Effector memory CD4-positive, alpha-beta T cell (primary cell): ENCODE data around the gene MZF1.
"Not testable (repeated sequence)": the region's sequence is repeated elsewhere in the genome, so short reads cannot be mapped to it uniquely, and the experiment has no call there.

Source experiments
- DNase-seq, 3 donors: peaks; one replicate each; pipeline ENCODE4 v3.0.0-alpha.2; 2020
- H3K27ac ChIP-seq: 2 replicates; pipeline ENCODE4 v1.7.0; 2013; ENCODE audit warnings: mild to moderate bottlenecking, low read length, moderate library complexity; ENCODE audit not compliant: insufficient read depth, poor library complexity, severe bottlenecking
- H3K27me3 ChIP-seq: replicated peaks from 2 replicates; pipeline ENCODE4 v1.7.0; 2013; ENCODE audit warnings: mild to moderate bottlenecking, low read length; ENCODE audit not compliant: insufficient read depth, control insufficient read depth, poor library complexity, severe bottlenecking
- H3K36me3 ChIP-seq: 2 replicates; pipeline ENCODE4 v1.7.0; 2013; ENCODE audit warnings: mild to moderate bottlenecking, low read length, moderate library complexity; ENCODE audit not compliant: control insufficient read depth, insufficient read depth
- H3K4me1 ChIP-seq: 2 replicates; pipeline ENCODE4 v1.7.0; 2013; ENCODE audit warnings: low read length, mild to moderate bottlenecking; ENCODE audit not compliant: control insufficient read depth, insufficient read depth, poor library complexity, severe bottlenecking
- H3K4me3 ChIP-seq: 2 replicates; pipeline ENCODE4 v1.7.0; 2013; ENCODE audit warnings: low read length, low read depth, mild to moderate bottlenecking; ENCODE audit not compliant: insufficient read depth, poor library complexity, severe bottlenecking
- H3K9me3 ChIP-seq: 2 replicates; pipeline ENCODE4 v1.7.0; 2013; ENCODE audit warnings: mild to moderate bottlenecking, low read length, moderate library complexity; ENCODE audit not compliant: control insufficient read depth
- total RNA-seq, 3 donors: gene quantifications; one replicate each; lab custom pipeline; 2026; lab: John Stamatoyannopoulos, UW

The MZF1 gene
- total RNA-seq = 23.2 to 45.1 (median 32.4) reads per million in 3 donors

GRCh38 chr19:58572818-58573657 is at the start of gene MZF1:
TSS of gene MZF1 (minus strand) at chr19:58573335. CDS start at chr19:58571389, 1,946 bp downstream.
- Histone ChIP-seq H3K27ac (peak within 1 kb of the TSS; percentile 99), H3K36me3 (peaks cover 4% of the 10 kb centered on the region)
- peak; percentile 100 for DNase-seq

DNA sequence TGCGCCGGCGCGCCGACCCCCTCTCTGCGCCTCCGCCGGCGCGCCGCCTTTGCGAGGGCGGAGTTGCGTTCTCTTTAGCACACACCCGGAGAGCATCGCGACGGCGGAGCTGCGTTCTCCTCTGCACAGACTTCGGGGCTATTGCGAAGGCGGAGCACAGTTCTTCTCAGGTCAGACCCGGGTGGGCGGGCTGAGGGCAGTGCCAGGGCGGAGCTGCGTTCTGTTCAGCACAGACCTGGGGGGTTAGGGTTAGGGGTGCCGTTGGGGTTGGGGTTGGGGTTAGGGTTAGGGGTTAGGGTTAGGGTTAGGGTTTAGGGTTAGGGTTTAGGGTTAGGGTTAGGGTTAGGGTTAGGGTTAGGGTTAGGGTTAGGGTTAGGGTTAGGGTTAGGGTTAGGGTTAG is 34.1 kb upstream of the MZF1 start:
- not testable (repeated sequence) for H3K27ac ChIP-seq, H3K4me3 ChIP-seq, H3K9me3 ChIP-seq, H3K4me1 ChIP-seq, H3K27me3 ChIP-seq, DNase-seq, H3K36me3 ChIP-seq

More at GRCh38 chr19:58572818-58573657, at the start of gene MZF1:
- H3K4me1 ChIP-seq = peaks cover 28% of the 10 kb centered on the region
- no peaks in the 10 kb centered on the region for H3K9me3 ChIP-seq
- H3K4me3 ChIP-seq = peak within 1 kb of the TSS; percentile 68
- H3K27me3 ChIP-seq = no peaks in the 10 kb centered on the region

DNA sequence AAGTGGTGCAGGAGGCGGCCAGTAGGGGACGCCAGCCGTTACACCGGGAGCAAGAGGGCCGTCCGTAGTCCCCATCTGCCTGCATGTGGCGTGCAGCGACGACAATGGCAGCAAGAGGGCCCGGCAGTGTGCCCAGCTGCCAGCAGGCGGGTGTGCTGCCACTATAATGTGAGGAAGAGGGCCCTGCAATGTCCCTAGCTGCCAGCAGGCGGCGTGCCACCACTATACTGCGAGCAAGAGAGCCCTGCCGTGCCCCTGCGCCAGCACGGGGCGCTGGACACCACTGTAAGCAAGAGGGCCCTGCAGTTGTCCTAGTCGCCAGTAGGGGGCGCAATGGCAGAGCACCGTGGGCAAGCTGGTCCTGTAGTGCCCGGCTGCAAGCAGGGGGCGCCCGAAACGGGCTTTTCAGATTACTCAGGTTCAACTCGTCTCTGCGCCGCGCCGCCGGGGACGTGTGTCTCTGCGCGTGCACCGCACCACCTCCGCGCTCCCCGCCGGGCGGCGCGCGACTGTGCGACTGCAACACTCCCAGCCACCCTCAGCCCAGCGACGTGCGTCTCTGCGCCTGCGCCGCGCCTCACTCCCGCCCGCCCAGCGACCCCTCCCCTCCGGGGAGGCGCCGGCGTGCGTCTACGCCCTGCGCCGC is 33.2 kb upstream of the MZF1 start:
- not testable (repeated sequence) for H3K36me3 ChIP-seq, H3K4me1 ChIP-seq, H3K27ac ChIP-seq, H3K9me3 ChIP-seq, DNase-seq, H3K4me3 ChIP-seq, H3K27me3 ChIP-seq

GRCh38 chr19:58586133-58586765 is 13.1 kb upstream of the MZF1 start:
- no peaks in the 10 kb centered on the region for H3K9me3 ChIP-seq
- H3K36me3 ChIP-seq = peaks cover 9% of the 10 kb centered on the region
- H3K4me3 ChIP-seq = no peak overlapping the region
- no peak for DNase-seq
- H3K4me1 ChIP-seq = no peaks in the 10 kb centered on the region
- H3K27me3 ChIP-seq = no peaks in the 10 kb centered on the region
- H3K27ac ChIP-seq = no peak overlapping the region

- Histone ChIP-seq H3K27ac (no peak overlapping the region), H3K4me3 (no peak overlapping the region), H3K4me1 (no peaks in the 10 kb centered on the region), H3K9me3 (no peaks in the 10 kb centered on the region), H3K27me3 (no peaks in the 10 kb centered on the region), H3K36me3 (peaks cover 9% of the 10 kb centered on the region)
- DNase-seq = no peak
Measured at GRCh38 chr19:58585442-58586132, 12.5 kb upstream of the MZF1 start.

DNA sequence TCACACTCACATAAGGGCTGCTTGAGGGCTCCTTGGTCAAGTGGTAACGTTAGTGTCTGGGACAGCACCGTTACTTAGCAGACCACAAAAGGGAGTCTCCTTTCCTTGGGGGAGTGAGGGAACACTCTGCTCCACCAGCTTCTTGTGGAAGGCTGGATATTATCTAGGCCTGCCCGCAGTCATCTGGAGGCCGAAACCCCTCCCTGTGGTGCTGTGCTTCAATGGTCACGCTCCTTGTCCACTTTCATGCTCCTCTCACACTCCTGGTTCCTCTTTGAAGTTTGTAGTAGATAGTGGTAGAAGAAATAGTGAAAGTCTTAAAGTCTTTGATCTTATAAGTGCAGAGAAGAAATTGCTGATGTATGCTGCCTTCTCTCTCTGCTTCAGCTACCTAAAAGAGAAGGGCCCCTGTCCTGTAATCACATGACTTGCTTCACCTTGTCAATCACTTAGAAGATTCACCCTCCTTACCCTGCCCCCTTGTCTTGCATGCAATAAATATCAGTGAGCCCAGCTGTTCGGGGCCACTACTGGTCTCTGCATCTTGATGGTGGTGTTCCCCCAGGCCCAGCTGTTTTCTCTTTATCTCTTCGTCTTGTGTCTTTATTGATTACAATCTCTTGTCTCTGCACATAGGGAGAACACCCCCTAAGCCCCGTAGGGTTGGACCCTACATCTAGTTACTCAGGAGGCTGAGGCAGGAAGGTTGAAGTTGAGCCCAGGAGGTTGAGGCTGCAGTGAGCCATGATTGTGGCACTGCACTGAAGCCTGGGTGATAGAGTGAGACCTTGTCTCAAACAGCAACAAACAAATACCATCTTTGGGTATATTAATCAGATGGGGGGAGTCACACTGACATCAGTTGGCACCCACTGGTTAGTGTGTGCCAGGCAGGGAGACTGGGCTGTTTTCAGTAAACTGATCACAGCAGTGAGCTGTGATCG is 11.6 kb upstream of the MZF1 start:
- H3K27ac ChIP-seq = no peak overlapping the region

DNA sequence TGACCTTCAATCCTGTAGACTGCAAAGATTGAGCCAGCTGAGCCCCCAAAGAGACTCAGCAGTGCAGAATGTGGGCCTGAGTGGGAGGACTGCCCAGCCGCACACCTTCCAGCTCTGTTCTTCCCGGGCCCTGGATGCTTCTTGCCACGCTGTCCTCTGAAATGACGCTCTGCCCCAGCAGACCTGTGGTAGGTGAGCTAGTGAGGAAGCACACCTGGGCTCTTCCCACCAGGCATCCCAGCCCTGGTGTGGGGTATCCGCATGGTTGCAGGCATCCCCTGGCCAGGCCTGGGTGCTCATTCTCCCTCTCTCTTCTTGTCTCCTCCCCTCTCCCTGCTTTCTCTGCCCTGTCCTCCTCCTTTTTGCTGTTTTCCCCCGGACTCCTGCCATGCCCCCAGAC is 9.8 kb upstream of the MZF1 start:
- H3K4me3 ChIP-seq = no peak overlapping the region
- DNase-seq = no peak

More for the DNA sequence above, 11.6 kb upstream of the MZF1 start:
- Histone ChIP-seq H3K4me3 (no peak overlapping the region), H3K27me3 (no peaks in the 10 kb centered on the region), H3K36me3 (peaks cover 9% of the 10 kb centered on the region), H3K4me1 (no peaks in the 10 kb centered on the region), H3K9me3 (no peaks in the 10 kb centered on the region)
- no peak for DNase-seq

GRCh38 chr19:58581227-58582141 is 8.3 kb upstream of the MZF1 start:
- Histone ChIP-seq H3K36me3 (peaks cover 9% of the 10 kb centered on the region), H3K4me3 (no peak overlapping the region), H3K4me1 (no peaks in the 10 kb centered on the region), H3K9me3 (no peaks in the 10 kb centered on the region), H3K27ac (no peak overlapping the region), H3K27me3 (no peaks in the 10 kb centered on the region)
- peak; percentile 78 to 82 (median 78) for DNase-seq

More for the DNA sequence above, 9.8 kb upstream of the MZF1 start:
- H3K9me3 ChIP-seq = no peaks in the 10 kb centered on the region
- H3K4me1 ChIP-seq = no peaks in the 10 kb centered on the region
- H3K36me3 ChIP-seq = peaks cover 9% of the 10 kb centered on the region
- no peaks in the 10 kb centered on the region for H3K27me3 ChIP-seq
- no peak overlapping the region for H3K27ac ChIP-seq
